HUES6 (cell line): Measurements from ENCODE around the gene C16orf96.
A peak's percentile ranks its signal among the peaks of the same experiment; 100 is the strongest.

ENCODE experiments used
- H3K27ac ChIP-seq: 2 replicates; pipeline ENCODE4 v1.7.0; 2013; ENCODE audit warnings: low read depth, mild to moderate bottlenecking, low read length, inconsistent platforms
- H3K27me3 ChIP-seq: 2 replicates; pipeline ENCODE4 v1.6.1; 2013; ENCODE audit warnings: low read length; ENCODE audit not compliant: control insufficient read depth, insufficient read depth
- H3K36me3 ChIP-seq: 2 replicates; pipeline ENCODE4 v1.6.1; 2013; ENCODE audit warnings: low read length; ENCODE audit not compliant: control insufficient read depth, insufficient read depth
- H3K4me1 ChIP-seq: 2 replicates; pipeline ENCODE4 v1.6.1; 2013; ENCODE audit warnings: low read length; ENCODE audit not compliant: control insufficient read depth, insufficient read depth
- H3K4me3 ChIP-seq: 2 replicates; pipeline ENCODE4 v1.5.1; 2013; ENCODE audit warnings: low read depth, low read length
- H3K9ac ChIP-seq: one replicate; pipeline ENCODE4 v1.6.1; 2013; ENCODE audit warnings: mild to moderate bottlenecking, low read length
- H3K9me3 ChIP-seq: 2 replicates; pipeline ENCODE4 v1.6.1; 2013; ENCODE audit warnings: low read depth, low read length; ENCODE audit not compliant: control insufficient read depth, insufficient read depth

C16orf96 gene

GRCh38 chr16:4588961-4589360 lies 32.8 kb downstream of the C16orf96 start:
- Histone ChIP-seq H3K9ac (no peak overlapping the region), H3K27me3 (no peaks in the 10 kb centered on the region), H3K27ac (no peak overlapping the region), H3K4me3 (no peak overlapping the region), H3K4me1 (peaks cover 23% of the 10 kb centered on the region), H3K36me3 (no peaks in the 10 kb centered on the region), H3K9me3 (peaks cover 13% of the 10 kb centered on the region)

GRCh38 chr16:4591191-4591590 lies 35.1 kb downstream of the C16orf96 start:
- no peak overlapping the region for H3K4me3 ChIP-seq
- no peaks in the 10 kb centered on the region for H3K27me3 ChIP-seq
- H3K4me1 ChIP-seq = peaks cover 26% of the 10 kb centered on the region
- peaks cover 13% of the 10 kb centered on the region for H3K9me3 ChIP-seq
- H3K27ac ChIP-seq = no peak overlapping the region
- no peak overlapping the region for H3K9ac ChIP-seq
- no peaks in the 10 kb centered on the region for H3K36me3 ChIP-seq

- Histone ChIP-seq H3K27ac (no peak overlapping the region), H3K9me3 (peaks cover 13% of the 10 kb centered on the region), H3K4me1 (peaks cover 26% of the 10 kb centered on the region), H3K4me3 (no peak overlapping the region), H3K9ac (no peak overlapping the region), H3K36me3 (no peaks in the 10 kb centered on the region), H3K27me3 (no peaks in the 10 kb centered on the region)
Measured at GRCh38 chr16:4591706-4592470, 35.7 kb downstream of the C16orf96 start.

GRCh38 chr16:4593086-4593485 lies 36.9 kb downstream of the C16orf96 start:
- Histone ChIP-seq H3K27me3 (no peaks in the 10 kb centered on the region), H3K4me1 (peaks cover 26% of the 10 kb centered on the region), H3K27ac (no peak overlapping the region), H3K36me3 (no peaks in the 10 kb centered on the region), H3K4me3 (no peak overlapping the region), H3K9me3 (peaks cover 10% of the 10 kb centered on the region), H3K9ac (no peak overlapping the region)

GRCh38 chr16:4594433-4595410 lies 38.6 kb downstream of the C16orf96 start:
- Histone ChIP-seq H3K27me3 (no peaks in the 10 kb centered on the region), H3K9me3 (no peaks in the 10 kb centered on the region), H3K4me1 (peaks cover 26% of the 10 kb centered on the region), H3K4me3 (no peak overlapping the region), H3K9ac (no peak overlapping the region), H3K36me3 (no peaks in the 10 kb centered on the region), H3K27ac (no peak overlapping the region; the same call in 1 of the 2 replicates)

- Histone ChIP-seq H3K9me3 (no peaks in the 10 kb centered on the region), H3K27me3 (no peaks in the 10 kb centered on the region), H3K9ac (peak overlapping the region; percentile 12), H3K36me3 (no peaks in the 10 kb centered on the region), H3K27ac (no peak overlapping the region), H3K4me3 (no peak overlapping the region), H3K4me1 (peaks cover 32% of the 10 kb centered on the region)
Measured at GRCh38 chr16:4597174-4597573, 41.0 kb downstream of the C16orf96 start.

GRCh38 chr16:4599037-4599436 lies 42.9 kb downstream of the C16orf96 start:
- no peak overlapping the region for H3K9ac ChIP-seq
- H3K4me1 ChIP-seq = peaks cover 22% of the 10 kb centered on the region
- H3K4me3 ChIP-seq = no peak overlapping the region
- H3K9me3 ChIP-seq = no peaks in the 10 kb centered on the region
- no peak overlapping the region for H3K27ac ChIP-seq
- H3K27me3 ChIP-seq = no peaks in the 10 kb centered on the region
- H3K36me3 ChIP-seq = no peaks in the 10 kb centered on the region

GRCh38 chr16:4599545-4599944 lies 43.4 kb downstream of the C16orf96 start:
- Histone ChIP-seq H3K27ac (no peak overlapping the region), H3K9me3 (no peaks in the 10 kb centered on the region), H3K4me3 (no peak overlapping the region), H3K4me1 (peaks cover 17% of the 10 kb centered on the region), H3K27me3 (no peaks in the 10 kb centered on the region), H3K9ac (no peak overlapping the region), H3K36me3 (no peaks in the 10 kb centered on the region)

- Histone ChIP-seq H3K36me3 (no peaks in the 10 kb centered on the region), H3K27ac (no peak overlapping the region), H3K4me1 (peaks cover 15% of the 10 kb centered on the region), H3K4me3 (no peak overlapping the region), H3K27me3 (no peaks in the 10 kb centered on the region), H3K9ac (peak overlapping the region; percentile 25), H3K9me3 (no peaks in the 10 kb centered on the region)
Measured at GRCh38 chr16:4601036-4601863, 45.1 kb downstream of the C16orf96 start.

GRCh38 chr16:4601864-4602186 lies 45.7 kb downstream of the C16orf96 start:
- Histone ChIP-seq H3K27me3 (no peaks in the 10 kb centered on the region), H3K9ac (no peak overlapping the region), H3K4me1 (peaks cover 15% of the 10 kb centered on the region), H3K36me3 (no peaks in the 10 kb centered on the region), H3K4me3 (no peak overlapping the region), H3K9me3 (no peaks in the 10 kb centered on the region), H3K27ac (no peak overlapping the region)
